Stimulated activated CD8-positive, alpha-beta memory T cell treated with anti-CD3 and anti-CD28 coated beads, Interleukin-7, amount 100 ng/mL, for 4 hours (primary cell): ENCODE results near the gene DDX18.
"Not testable (repeated sequence)": the region's sequence is repeated elsewhere in the genome, so short reads cannot be mapped to it uniquely, and the experiment has no call there.

ENCODE experiments used
- DNase-seq, 2 donors: peaks; one replicate each; pipeline ENCODE4 v3.0.0-alpha.2; 2020; ENCODE audit warnings: low read depth in 2 of 2

The DDX18 gene

GRCh38 chr2:117814417-117815264 is at the start of gene DDX18:
DDX18 (plus strand) TSS chr2:117814691; CDS start chr2:117814778, 87 bp downstream.
- peak; percentile 96 to 97 for DNase-seq

GRCh38 chr2:117770730-117771129 is 43.8 kb upstream of the DDX18 start:
- DNase-seq = no peak

GRCh38 chr2:117771969-117772630 is 42.4 kb upstream of the DDX18 start:
- DNase-seq = no peak

GRCh38 chr2:117774716-117775115 is 39.8 kb upstream of the DDX18 start:
- no peak for DNase-seq

GRCh38 chr2:117775703-117776219 is 38.7 kb upstream of the DDX18 start:
- no peak for DNase-seq

GRCh38 chr2:117776888-117777287 is 37.6 kb upstream of the DDX18 start:
- DNase-seq = no peak

- DNase-seq = no peak
These were observed 28.8 kb upstream of the DDX18 start for GRCh38 chr2:117785740-117786139.

- no peak for DNase-seq
These were observed 28.0 kb upstream of the DDX18 start for GRCh38 chr2:117786520-117786919.

- DNase-seq = no peak
These were observed 25.0 kb upstream of the DDX18 start for GRCh38 chr2:117789505-117789904.

GRCh38 chr2:117794668-117795067 is 19.8 kb upstream of the DDX18 start:
- DNase-seq = no peak

GRCh38 chr2:117801826-117802225 is 12.7 kb upstream of the DDX18 start:
- no peak for DNase-seq

GRCh38 chr2:117803644-117804325 is 10.7 kb upstream of the DDX18 start:
- DNase-seq = not testable (repeated sequence)

- DNase-seq = no peak
These were observed 2.0 kb upstream of the DDX18 start for GRCh38 chr2:117812443-117812842.

- no peak for DNase-seq
These were observed 1.5 kb downstream of the DDX18 start for GRCh38 chr2:117815946-117816345.

- no peak for DNase-seq
These were observed 4.4 kb downstream of the DDX18 start for GRCh38 chr2:117818921-117819320.

- DNase-seq = no peak
These were observed 6.0 kb downstream of the DDX18 start for GRCh38 chr2:117820444-117820843.

- DNase-seq = no peak
These were observed 10.9 kb downstream of the DDX18 start for GRCh38 chr2:117825437-117825836.

GRCh38 chr2:117827464-117827863 is 13.0 kb downstream of the DDX18 start:
- not testable (repeated sequence) for DNase-seq

- DNase-seq = no peak
These were observed 14.4 kb downstream of the DDX18 start for GRCh38 chr2:117828870-117829269.

GRCh38 chr2:117832332-117832731 is 17.8 kb downstream of the DDX18 start:
- DNase-seq = no peak

GRCh38 chr2:117832905-117833613 is 18.6 kb downstream of the DDX18 start:
- DNase-seq = no peak

- no peak for DNase-seq
These were observed 19.4 kb downstream of the DDX18 start for GRCh38 chr2:117833911-117834310.
